SHP77 treated with DMSO at 0.1 percent for 48 hours (cell line): ENCODE measurements around the gene NPAS3.

Experiments used
- DNase-seq: peaks from one replicate; lab custom pipeline; 2025; lab: John Stamatoyannopoulos, UW

Gene NPAS3

DNA sequence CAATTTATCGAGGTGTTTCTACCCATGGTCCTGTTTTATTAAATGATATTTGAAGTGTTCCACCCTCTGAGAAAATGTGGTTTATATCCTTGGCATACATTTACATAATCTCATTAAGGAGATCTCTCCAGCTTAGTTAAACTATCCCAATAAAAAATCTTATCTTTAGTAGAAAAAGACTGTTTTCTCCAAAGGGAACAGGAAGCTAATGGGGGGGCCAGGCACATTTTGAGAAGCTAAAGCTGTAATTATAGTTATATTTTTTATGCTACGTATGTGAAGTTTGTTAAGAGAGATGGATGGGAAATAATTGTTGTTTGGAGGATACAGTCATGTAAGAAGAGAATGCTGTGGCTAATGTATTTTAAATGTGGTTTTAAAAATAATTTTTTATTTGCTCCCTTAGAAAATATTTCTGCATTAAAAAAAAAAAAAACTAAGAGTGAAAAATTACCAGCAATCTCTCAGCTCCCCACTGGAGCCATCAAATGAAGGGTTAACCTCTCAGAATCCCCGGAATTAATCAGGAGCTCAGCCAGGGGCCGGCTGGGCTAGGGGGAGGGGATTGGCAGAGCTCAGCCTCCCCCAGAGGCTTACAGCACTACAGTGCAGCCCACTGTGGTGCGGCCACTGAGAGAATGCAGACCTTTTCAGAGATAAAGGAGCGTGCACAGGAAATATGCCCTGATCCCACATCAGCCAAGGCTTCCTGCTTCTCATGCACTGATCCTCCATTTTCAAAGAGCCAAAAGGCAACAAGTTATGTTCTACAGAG, 826.4 kb downstream of the NPAS3 start:
- DNase-seq, result no peak

DNA sequence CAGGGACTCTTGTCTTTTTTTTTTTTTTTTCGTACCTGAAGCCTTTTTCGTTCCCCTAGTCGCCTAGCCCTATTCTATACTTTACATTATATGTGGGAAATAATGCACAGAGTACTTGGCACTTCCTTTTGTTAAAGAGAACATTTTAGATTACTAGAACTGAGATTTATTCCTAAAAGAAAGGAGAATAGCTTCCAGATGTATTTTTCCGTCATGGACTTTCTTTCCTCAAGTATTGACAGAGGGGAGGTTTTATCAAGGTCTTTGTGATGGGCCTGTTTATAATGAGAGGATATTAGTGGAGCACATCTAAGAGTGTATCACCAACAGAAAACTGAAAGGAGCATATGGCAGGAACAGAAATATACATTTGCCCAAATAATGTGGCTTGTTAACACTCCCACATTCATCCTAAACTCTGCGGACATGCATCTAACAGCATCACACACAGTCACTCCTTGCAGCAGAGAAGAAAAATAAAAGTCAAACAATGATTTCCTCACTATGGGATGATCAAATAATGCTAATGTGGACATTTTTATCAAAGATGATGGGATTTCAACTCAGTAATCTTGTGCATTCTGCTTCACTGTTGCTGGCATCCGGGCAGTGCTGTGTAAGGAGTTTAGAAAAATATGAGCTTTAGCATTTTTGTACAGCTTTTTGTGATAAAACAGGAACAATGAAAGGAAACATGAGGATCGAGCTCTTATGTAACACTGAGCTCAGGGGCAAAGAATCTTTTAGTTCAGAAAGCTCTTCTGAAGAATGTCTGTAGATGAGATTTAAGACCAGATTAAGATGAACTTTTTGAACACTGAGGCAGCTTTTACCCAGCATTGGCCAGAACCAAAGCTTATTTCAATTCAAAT, 829.1 kb downstream of the NPAS3 start:
- DNase-seq, result no peak

DNA sequence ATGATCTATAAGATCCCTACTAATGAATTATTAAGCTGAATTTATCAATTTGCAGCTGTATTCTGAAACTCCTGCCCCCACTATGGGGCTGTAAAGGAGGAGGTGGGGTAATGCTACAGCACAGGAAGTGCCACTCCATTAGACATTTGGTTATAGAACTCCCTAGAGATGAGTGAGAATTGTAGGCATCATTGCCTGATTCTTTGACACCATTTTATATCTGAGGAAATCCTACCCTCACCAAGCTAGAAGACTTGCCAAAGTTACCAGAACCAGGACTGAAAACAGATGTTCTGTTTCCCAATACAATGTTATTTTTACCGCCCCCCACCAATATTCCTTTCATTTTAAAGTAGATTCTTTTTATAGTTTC, 829.8 kb downstream of the NPAS3 start:
- no peak for DNase-seq

DNA sequence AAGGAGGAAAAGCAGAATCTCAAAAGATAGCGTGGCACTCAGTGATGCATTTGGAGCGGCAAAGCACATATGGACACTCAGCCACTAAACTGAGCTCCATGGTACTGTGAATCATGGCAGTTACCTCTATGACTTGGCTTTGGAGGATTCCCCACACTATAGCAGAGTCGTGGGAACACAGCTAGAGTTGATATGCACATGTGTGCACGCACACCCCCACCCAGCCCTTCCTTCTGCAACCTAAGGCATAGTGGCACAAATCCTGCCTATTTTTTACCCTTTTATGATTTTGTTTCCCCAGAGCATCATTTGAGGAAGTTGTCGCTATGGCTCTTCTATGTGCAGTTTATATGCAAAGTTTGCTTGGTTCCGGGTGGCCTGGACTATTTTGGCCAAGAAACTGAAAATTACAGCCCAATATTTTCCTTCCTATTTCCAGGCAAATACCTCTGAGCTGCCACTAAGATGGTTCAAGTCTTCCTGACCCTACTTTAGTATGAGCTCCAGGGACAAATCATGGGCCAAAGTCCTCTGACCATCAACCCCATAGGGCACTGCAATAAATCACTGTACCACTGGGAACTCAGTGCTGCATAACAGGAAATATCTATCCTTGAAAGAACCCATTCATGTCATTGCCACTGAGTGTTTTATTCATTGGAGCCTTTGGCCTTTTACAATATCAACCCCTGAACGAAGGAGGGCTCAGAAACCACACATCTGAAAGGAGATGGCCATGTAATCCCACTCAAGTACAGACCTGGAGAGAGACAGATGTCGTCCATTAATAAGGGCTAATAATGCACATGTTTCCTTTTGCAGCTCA, 834.7 kb downstream of the NPAS3 start:
- no peak for DNase-seq

GRCh38 chr14:33774161-33774560, 835.5 kb downstream of the NPAS3 start:
- DNase-seq, result no peak

DNA sequence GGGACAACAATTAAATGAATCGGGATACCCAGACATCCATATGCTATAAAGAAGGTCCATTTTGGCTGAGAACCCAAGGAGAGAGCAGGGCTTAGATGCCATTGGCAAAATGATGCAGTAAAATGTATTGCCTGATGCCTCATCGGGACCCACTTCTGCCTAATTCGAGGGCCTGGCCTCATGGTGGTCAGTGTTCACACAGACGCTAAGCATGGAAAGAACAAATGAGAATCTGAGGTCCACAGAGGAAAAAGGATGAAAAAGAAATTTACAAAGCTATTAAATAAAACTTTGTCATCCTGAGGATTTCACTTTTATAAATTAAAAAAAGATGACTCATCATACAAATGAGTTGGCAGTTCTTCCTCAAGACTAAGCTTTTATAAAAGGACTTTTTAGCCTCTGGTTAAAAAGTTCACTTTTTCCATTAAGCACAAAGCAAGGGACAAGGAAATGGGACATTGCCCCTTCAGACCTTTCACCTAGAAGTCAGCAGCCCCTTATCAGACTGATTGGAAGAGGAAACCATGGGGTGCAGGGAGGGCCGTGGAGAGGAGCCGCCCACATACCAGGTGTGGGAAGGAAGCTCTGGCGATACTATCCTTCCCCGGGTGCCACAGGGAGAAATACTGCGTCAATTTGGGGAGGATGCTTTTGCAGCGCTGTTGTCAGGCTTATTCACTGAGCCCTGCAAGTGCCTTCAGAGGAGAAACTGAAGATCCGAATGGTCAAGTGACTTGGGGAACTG, 836.2 kb downstream of the NPAS3 start:
- DNase-seq, result no peak

DNA sequence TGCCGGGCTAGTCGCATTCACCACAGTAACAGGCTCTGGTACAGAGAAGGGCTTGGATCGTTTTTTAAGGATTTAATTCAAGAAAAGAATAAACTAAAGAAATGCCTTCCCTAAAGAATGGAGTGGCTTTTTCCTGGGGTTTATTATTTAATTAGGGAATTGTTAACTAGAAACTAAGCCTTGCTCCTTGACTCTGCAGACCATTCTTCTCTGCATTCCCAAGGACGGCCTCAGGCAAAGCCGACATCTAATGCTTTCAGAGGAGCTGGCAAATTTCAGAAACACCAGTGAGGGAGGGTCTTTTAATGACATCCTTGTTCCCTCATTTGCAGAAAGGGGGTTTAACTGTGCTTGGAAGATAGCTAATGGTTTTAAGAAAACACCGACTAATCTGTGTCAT, 838.2 kb downstream of the NPAS3 start:
- DNase-seq, result no peak

GRCh38 chr14:33777681-33778080, 839.0 kb downstream of the NPAS3 start:
- no peak for DNase-seq

- DNase-seq, result no peak
These were observed 841.4 kb downstream of the NPAS3 start for GRCh38 chr14:33780035-33780434.

GRCh38 chr14:33781236-33781635, 842.6 kb downstream of the NPAS3 start:
- no peak for DNase-seq

GRCh38 chr14:33782923-33783322, 844.2 kb downstream of the NPAS3 start:
- DNase-seq, result no peak

DNA sequence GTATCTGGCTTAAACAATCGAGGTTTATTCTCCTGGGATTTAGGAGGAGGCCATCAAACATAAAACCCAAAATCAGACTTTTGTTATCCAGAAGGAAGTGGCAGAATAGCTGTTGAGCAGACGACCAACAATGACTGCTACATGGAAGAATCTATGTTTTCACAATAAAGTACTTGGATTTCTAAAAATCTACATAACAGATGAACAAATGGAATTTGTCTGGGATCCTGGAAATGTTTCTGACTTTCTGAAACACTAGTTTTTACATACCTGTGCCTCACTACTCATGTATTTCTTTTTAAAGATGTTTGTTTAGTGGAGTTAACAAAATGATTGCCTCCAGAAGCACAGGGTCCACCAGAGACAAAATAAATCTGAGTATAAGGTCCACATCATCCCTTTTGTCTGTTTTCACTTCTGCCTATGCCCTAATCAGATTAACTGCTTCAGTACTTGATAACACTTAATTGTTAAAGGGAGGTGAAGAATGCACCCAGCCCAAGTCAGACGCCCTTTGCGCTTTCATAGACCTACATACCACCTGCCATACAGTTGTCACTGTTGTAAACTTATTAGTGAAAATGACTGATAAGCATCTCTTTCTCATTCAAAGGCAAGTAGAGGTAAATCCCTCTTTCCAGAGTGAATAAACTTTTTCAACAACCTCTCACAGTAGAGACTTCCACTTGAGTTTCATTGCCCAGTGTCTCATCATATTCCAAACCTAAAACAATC, 847.6 kb downstream of the NPAS3 start:
- DNase-seq, result no peak

GRCh38 chr14:33788161-33788560, 849.5 kb downstream of the NPAS3 start:
- DNase-seq, result no peak

DNA sequence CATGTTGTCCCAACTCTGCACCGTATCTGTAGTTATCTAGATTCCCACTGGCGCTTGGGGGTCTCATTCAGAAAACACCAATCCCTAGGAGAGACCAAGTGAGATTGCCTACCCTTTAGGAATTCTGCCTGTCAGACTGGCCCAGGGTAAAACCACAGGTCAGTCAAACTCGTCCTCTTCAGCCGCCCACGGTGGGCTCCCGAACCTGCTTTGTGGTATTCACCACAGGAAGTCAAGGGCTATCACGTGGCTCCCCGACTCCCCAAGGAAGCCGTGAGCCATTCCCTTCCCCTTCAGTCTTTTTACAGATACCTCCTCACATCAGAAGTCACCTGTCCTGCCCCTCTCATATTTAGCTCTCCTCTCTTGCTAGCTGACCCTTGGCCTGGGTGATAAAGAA, 852.3 kb downstream of the NPAS3 start:
- DNase-seq, result no peak

- no peak for DNase-seq
These were observed 853.5 kb downstream of the NPAS3 start for GRCh38 chr14:33792009-33792719.

DNA sequence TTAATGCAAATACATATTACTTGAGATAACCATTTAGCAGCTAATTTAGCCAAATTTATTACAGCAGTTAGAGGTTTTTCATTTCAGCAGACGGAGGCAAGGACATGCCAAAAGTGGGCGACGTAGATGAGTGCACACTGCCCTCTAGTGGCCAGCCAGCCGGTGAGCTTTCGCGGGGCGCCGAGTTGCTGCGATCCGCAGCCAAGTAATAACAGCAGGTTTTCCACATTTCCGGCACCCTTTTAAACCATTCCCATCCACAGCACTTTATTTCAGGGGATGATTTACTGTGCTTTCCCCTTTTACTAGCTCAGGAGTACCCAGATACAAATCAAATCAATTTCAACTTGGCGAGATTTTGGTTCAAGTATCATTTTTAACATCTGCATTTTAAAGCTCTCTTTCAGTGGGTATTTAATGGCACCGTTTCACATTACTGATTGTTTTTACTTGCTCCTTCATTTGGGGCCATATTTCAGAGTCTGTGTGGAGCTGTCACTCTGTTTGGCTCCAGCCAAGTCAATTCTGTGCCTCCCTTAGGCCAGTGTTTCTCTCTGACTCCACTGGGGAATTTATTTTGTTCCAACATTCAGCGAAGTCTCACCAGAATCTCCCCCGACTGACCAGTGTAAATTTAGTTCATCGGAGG, 854.2 kb downstream of the NPAS3 start:
- DNase-seq, result peak; percentile 75

DNA sequence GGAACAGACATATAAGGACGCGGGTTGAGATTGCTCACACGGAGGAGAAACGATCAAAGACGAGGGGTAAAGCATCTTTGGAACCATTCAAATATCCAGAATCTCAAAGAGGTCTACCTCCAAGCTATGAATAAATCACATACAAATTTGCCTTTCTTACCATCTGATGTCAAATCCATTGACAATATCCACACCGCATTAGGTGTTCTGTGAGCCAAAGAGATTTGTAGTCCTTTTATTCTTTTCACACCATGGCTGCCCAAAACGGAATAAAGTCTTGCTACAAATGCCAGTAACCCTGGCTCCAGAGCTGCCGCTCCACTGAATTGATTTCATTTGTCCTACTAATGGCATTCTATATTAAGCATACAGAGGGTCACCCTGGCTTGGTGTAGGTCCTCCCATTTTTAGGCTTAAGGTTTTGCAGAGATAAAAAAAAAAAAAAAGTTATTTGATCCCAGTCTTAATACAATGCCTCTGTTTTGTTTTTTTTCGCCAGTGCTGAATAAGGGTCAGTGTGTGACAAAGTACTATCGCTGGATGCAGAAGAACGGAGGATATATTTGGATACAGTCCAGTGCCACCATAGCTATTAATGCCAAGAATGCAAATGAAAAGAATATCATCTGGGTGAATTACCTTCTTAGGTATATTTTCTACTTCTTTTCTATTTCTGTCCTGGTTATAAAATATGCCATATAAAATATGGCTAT, 854.9 kb downstream of the NPAS3 start:
- DNase-seq, result no peak

- no peak for DNase-seq
These were observed 856.2 kb downstream of the NPAS3 start for GRCh38 chr14:33794791-33795305.

DNA sequence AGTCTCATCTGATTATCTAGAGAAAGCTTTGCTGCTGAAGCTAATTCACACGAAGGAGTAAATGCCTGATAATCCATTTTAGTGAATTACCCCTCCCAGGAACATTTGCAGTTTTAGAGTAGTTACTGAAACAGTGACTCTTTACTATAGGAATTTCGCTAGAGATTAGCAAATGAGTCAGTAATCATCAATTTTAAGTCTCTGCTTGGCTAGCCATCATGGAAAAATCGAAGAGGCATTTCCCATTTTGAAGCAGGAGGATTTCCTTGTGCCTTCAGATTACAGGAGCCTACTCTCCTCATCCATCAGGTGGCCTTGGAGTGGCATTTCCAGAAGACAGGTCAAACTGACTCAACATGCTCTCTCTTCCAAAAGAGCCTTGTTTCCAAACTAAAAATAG, 857.7 kb downstream of the NPAS3 start:
- no peak for DNase-seq
